NT2/D1 (cell line): ENCODE measurements around the gene AFF3.

ENCODE experiments used
- DNase-seq: peaks from one replicate; pipeline ENCODE4 v3.0.0-alpha.2; 2011; ENCODE audit warnings: low read depth, low spot score
- H3K27me3 ChIP-seq: 2 replicates; pipeline ENCODE4 v1.6.0; 2011; ENCODE audit warnings: mild to moderate bottlenecking; ENCODE audit not compliant: insufficient read length, insufficient read depth
- H3K36me3 ChIP-seq: 2 replicates; pipeline ENCODE4 v1.6.1; 2011; ENCODE audit warnings: mild to moderate bottlenecking, low read length, mixed read lengths; ENCODE audit not compliant: insufficient read depth, insufficient read length
- H3K4me1 ChIP-seq: 2 replicates; pipeline ENCODE4 v1.5.1; 2011; ENCODE audit not compliant: insufficient read depth, insufficient read length
- H3K4me3 ChIP-seq: 2 replicates; pipeline ENCODE4 v1.5.1; 2011; ENCODE audit warnings: low read depth; ENCODE audit not compliant: insufficient read length
- H3K9ac ChIP-seq: 2 replicates; pipeline ENCODE4 v1.6.0; 2011; ENCODE audit warnings: low read depth; ENCODE audit not compliant: insufficient read length
- H3K9me3 ChIP-seq: 2 replicates; pipeline ENCODE4 v1.5.1; 2011; ENCODE audit warnings: mild to moderate bottlenecking, low read length; ENCODE audit not compliant: insufficient read depth
- SUZ12 ChIP-seq: IDR thresholded peaks from 2 replicates; pipeline ENCODE4 v1.6.1; 2011; ENCODE audit not compliant: insufficient read length, insufficient read depth; ENCODE audit errors: extremely low read depth
- YY1 ChIP-seq: IDR thresholded peaks from 2 replicates; pipeline ENCODE4 v1.6.1; 2011; ENCODE audit not compliant: insufficient read length, insufficient read depth
- ZNF274 ChIP-seq: IDR thresholded peaks from 2 replicates; pipeline ENCODE4 v1.6.1; 2011; ENCODE audit warnings: mild to moderate bottlenecking, low read depth, low read length

Gene AFF3

DNA sequence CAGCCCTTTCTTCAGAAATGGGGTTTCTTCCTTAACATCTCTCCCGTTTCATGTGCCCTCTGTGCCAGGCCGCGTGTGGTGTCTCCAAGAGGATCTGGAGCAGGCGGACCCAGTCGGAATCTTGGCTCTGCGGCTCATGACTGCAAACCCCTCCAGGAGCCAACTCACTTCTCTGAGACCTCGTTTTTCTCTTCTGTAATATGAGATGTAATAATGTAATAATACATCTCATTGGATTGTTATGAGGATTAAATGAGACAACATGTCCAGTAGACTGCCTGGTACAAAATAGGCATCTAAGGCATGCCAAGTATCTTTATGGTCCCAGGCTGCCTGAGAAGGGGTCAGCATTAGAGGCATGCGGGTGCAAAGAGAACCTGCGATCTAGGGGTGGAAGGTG lies 431.2 kb downstream of the AFF3 start:
- Histone ChIP-seq H3K9me3 (no peaks in the 10 kb centered on the region), H3K4me3 (no peak overlapping the region), H3K9ac (no peak overlapping the region), H3K4me1 (peaks cover 3% of the 10 kb centered on the region), H3K27me3 (no peaks in the 10 kb centered on the region), H3K36me3 (no peaks in the 10 kb centered on the region)
- DNase-seq = no peak
- TF ChIP-seq ZNF274 = no peak
- TF ChIP-seq SUZ12 = no peak
- no peak for TF ChIP-seq YY1

DNA sequence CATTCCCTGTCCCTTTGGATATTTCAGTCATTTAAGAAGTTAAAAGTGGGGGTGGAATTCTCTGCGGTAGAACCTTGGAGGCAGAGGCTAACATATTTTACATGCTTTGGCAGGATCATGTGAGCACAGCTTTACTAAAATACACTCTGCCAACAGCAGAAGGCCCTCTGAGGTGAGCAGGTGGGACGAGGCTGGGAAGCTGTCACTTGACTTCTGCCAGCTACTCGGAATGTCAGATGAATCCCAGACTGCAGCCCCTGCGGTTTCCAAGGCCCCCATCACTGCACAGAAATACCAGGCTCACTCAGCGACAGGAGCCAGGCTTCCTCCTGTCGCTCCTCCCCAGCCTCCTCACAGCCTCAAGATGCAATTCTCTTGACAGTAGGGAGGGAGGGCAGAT lies 431.7 kb downstream of the AFF3 start:
- no peak for TF ChIP-seq YY1
- TF ChIP-seq ZNF274 = no peak
- TF ChIP-seq SUZ12 = no peak
- H3K9me3 ChIP-seq = no peaks in the 10 kb centered on the region
- H3K4me3 ChIP-seq = no peak overlapping the region
- H3K27me3 ChIP-seq = no peaks in the 10 kb centered on the region
- H3K9ac ChIP-seq = no peak overlapping the region
- H3K36me3 ChIP-seq = no peaks in the 10 kb centered on the region
- peaks cover 3% of the 10 kb centered on the region for H3K4me1 ChIP-seq
- no peak for DNase-seq

DNA sequence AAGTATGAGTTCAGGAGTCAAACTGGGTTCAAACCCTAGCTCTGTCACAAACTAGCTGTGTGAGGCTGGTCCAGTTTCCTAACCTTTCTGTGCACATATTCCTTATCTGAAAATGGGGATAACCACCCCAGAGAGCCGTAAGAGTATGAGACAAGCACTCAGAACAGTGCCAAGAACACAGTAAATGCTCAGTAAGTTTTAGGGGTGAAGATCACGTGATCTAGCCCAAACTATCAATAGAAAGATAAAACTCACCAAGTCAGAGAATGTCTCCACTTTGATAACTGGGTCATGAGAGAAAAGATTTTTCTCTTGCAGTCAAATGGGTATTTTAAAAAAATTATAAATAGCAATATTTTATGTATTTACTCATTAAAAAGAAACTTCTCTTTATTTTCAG lies 433.2 kb downstream of the AFF3 start:
- Histone ChIP-seq H3K9me3 (no peaks in the 10 kb centered on the region), H3K4me1 (peaks cover 3% of the 10 kb centered on the region), H3K9ac (no peak overlapping the region), H3K27me3 (no peaks in the 10 kb centered on the region), H3K36me3 (no peaks in the 10 kb centered on the region), H3K4me3 (no peak overlapping the region)
- no peak for DNase-seq
- TF ChIP-seq SUZ12 = no peak
- TF ChIP-seq YY1 = no peak
- TF ChIP-seq ZNF274 = no peak

DNA sequence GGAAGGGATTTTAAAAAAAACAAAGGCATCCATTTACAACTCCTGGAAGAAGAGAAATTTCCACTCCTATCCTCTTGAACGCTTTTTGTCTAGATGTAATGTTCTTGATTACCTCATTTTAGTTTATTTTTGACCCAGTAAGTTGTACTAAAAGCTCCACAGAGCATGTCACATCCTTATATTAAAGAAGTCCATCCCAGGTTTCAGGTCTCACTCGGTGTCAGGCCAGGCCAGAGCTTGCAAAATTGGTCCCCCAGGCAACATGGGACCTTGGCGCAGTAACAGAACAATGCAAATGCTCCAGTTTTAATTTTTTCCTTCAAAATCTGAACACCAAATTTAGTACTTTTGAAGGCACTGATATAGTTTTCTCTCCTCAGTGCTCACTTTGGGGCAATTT lies 434.2 kb downstream of the AFF3 start:
- no peaks in the 10 kb centered on the region for H3K27me3 ChIP-seq

DNA sequence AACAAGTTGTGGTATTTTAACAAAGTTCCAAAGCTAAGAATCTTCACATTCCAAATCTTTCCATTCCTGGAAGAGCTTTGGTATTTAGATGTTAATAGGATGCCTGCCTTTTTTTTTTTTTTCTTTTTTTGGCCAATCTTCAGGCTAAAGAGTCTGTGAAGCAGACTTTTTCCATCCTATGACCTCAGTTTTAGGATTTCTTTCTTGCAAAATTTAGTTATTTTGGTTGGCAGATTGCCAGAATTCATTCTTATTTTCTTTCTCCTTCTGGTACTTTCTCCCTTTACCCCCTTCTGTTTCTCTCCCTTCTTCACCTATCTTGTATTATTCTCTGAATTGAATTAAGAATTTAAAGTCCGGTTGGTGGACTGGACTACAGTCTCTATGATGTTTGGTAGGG lies 434.8 kb downstream of the AFF3 start:
- Histone ChIP-seq H3K9ac (no peak overlapping the region), H3K4me3 (no peak overlapping the region), H3K9me3 (no peaks in the 10 kb centered on the region), H3K36me3 (no peaks in the 10 kb centered on the region), H3K4me1 (peaks cover 3% of the 10 kb centered on the region), H3K27me3 (no peaks in the 10 kb centered on the region)
- no peak for DNase-seq
- TF ChIP-seq ZNF274 (no peak), YY1 (no peak), SUZ12 (no peak)

More for the DNA sequence above, 434.2 kb downstream of the AFF3 start:
- Histone ChIP-seq H3K4me1 (peaks cover 3% of the 10 kb centered on the region), H3K9me3 (no peaks in the 10 kb centered on the region), H3K9ac (no peak overlapping the region), H3K36me3 (no peaks in the 10 kb centered on the region), H3K4me3 (no peak overlapping the region)
- TF ChIP-seq YY1 = no peak
- no peak for TF ChIP-seq ZNF274
- no peak for TF ChIP-seq SUZ12
- DNase-seq = no peak

DNA sequence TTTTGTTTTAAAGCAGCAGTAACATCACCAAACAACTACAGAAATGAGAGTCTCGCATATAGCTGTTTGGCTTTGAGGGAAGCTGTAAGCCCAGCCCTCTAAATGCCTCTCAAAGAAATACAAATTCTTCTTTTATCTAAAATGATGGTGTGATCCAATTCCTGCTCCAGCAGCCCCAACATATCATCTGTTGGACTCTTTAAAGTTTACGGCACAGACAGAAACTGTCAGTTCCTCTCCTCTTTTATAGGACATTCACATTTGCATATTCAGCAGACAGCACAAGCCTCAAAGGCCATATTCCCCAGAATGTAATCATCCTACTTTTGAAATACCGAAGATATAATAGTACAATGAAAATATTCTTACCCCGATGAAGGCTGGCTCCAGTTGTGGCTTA lies 435.7 kb downstream of the AFF3 start:
- H3K36me3 ChIP-seq = no peaks in the 10 kb centered on the region
- TF ChIP-seq YY1 (no peak), ZNF274 (no peak), SUZ12 (no peak)
- no peaks in the 10 kb centered on the region for H3K27me3 ChIP-seq
- no peaks in the 10 kb centered on the region for H3K9me3 ChIP-seq
- no peak overlapping the region for H3K4me3 ChIP-seq
- DNase-seq = no peak
- H3K9ac ChIP-seq = no peak overlapping the region
- peaks cover 3% of the 10 kb centered on the region for H3K4me1 ChIP-seq

DNA sequence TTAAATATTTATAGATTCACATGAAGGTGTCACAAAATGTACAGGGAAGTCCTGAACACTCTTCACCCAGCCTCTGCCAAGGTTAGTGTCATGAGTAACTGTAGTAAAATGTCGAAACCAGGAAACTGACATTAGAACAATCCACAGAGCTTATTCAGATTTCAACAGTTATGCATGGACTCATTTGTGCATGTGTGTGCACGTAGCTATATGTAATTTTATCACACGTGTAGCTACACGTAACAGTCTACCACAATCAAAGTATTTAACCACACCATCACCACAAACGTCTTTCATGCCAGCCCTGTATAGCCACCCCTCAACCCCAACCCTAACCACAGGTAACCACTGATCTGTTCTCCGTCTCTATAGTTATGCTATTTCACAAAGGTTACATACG lies 440.9 kb downstream of the AFF3 start:
- H3K9me3 ChIP-seq = no peaks in the 10 kb centered on the region
- no peak for TF ChIP-seq SUZ12
- TF ChIP-seq ZNF274 = no peak
- TF ChIP-seq YY1 = no peak
- DNase-seq = no peak
- H3K4me1 ChIP-seq = no peaks in the 10 kb centered on the region
- no peak overlapping the region for H3K9ac ChIP-seq
- no peaks in the 10 kb centered on the region for H3K27me3 ChIP-seq
- H3K4me3 ChIP-seq = no peak overlapping the region
- no peaks in the 10 kb centered on the region for H3K36me3 ChIP-seq
